T-helper 17 cell (primary cell): ENCODE data around the gene GPR31. TPM values are rescaled to one million over a fixed set of nuclear protein-coding genes. Genes with fewer than 3 reads are reported as not detected.

Experiments used
- total RNA-seq, 4 donors: library from RNA in 2 of 4; stranded (reverse) in 2 of 4; gene quantifications; one replicate each; pipeline ENCODE4 v1.2.3 and lab custom pipeline; 2022 to 2026

The GPR31 gene
- total RNA-seq, 2 donors from 2014 or later: not detected

Other genes with a start within 250 kb of the GPR31 start
- 100 to 1,000 TPM; 245 to 340 TPM for gene RNASET2, start 201.4 kb downstream of the GPR31 start, total RNA-seq
- gene CEP43, start 158.6 kb downstream of the GPR31 start, total RNA-seq: 10 to 100 TPM; 19.8 to 24.0 TPM
- gene CCR6, start 34.9 kb downstream of the GPR31 start, total RNA-seq: 10 to 100 TPM; 57.4 to 60.5 TPM
- gene UNC93A, start 133.3 kb upstream of the GPR31 start, total RNA-seq: not detected
- gene TTLL2, start 167.1 kb upstream of the GPR31 start, total RNA-seq: not detected